IMR-90 (cell line): ENCODE results near the gene LRFN2. TPM values are rescaled to one million over a fixed set of nuclear protein-coding genes. Genes with fewer than 3 reads are reported as not detected.

Experiments used
- ATAC-seq: fragments of 200-7000 bp; cut with Tn5 transposase; 2 replicates; pipeline ENCODE4 v1.9.1; 2020; ENCODE audit warnings: low read depth, mild to moderate bottlenecking, moderate library complexity
- BruUV-seq: library from RNA; stranded (reverse); fragments of 400-500 nt; replicated peaks from 2 replicates; lab custom pipeline; 2021; lab: Mats Ljungman, UMichigan
- CTCF ChIA-PET: fragments of 300-600 bp; formaldehyde crosslinking; extraction: SDS; loops from one replicate; lab custom pipeline; 2021; ENCODE audit warnings: antibody characterized with exemption; lab: Yijun Ruan, JAX
- POLR2A ChIA-PET: fragments of 300-600 bp; sonication (Branson Sonifier 250); formaldehyde crosslinking; loops from one replicate; lab custom pipeline; 2022; ENCODE audit warnings: antibody characterized with exemption; ENCODE audit not compliant: unreplicated experiment; lab: Charles Lee
- DNase-seq: peaks from one replicate; pipeline ENCODE4 v3.0.0; 2013
- H2AFZ ChIP-seq: replicated peaks from 2 replicates; pipeline ENCODE3; 2013; ENCODE audit warnings: low read length, mild to moderate bottlenecking; ENCODE audit not compliant: poor library complexity
- H2AK5ac ChIP-seq: 2 replicates; pipeline ENCODE4 v1.6.1; 2013; ENCODE audit warnings: low read depth, low read length, inconsistent platforms
- H2AK9ac ChIP-seq: replicated peaks from 2 replicates; pipeline ENCODE3; 2013; ENCODE audit warnings: mild to moderate bottlenecking, low read depth, low read length, moderate library complexity; ENCODE audit not compliant: poor library complexity
- H2BK120ac ChIP-seq: 2 replicates; pipeline ENCODE4 v1.6.1; 2013; ENCODE audit warnings: low read depth, low read length, inconsistent platforms
- H2BK15ac ChIP-seq: 3 replicates; pipeline ENCODE4 v1.6.1; 2013; ENCODE audit warnings: low read depth, low read length, inconsistent platforms
- H2BK20ac ChIP-seq: 2 replicates; pipeline ENCODE4 v1.6.1; 2013; ENCODE audit warnings: low read depth, mild to moderate bottlenecking, inconsistent platforms, low read length, moderate library complexity
- H2BK5ac ChIP-seq: 2 replicates; pipeline ENCODE4 v1.6.1; 2013; ENCODE audit warnings: mild to moderate bottlenecking, low read depth, low read length, inconsistent platforms; ENCODE audit not compliant: poor library complexity, severe bottlenecking
- H3K14ac ChIP-seq: replicated peaks from 2 replicates; pipeline ENCODE4 v1.6.1; 2013; ENCODE audit warnings: low read depth, low read length, inconsistent platforms
- H3K18ac ChIP-seq: 2 replicates; pipeline ENCODE4 v1.6.1; 2013; ENCODE audit warnings: low read depth, low read length, control low read depth
- H3K23ac ChIP-seq: 2 replicates; pipeline ENCODE4 v1.6.1; 2013; ENCODE audit warnings: low read depth, low read length, inconsistent platforms
- H3K27ac ChIP-seq: 2 replicates; pipeline ENCODE4 v1.5.1; 2013; ENCODE audit warnings: mild to moderate bottlenecking, control low read depth, low read length; ENCODE audit not compliant: insufficient read depth
- H3K27me3 ChIP-seq: 2 replicates; pipeline ENCODE4 v1.6.1; 2013; ENCODE audit warnings: low read length; ENCODE audit not compliant: control insufficient read depth, insufficient read depth
- H3K36me3 ChIP-seq: 2 replicates; pipeline ENCODE4 v1.6.1; 2013; ENCODE audit warnings: low read length, mixed read lengths; ENCODE audit not compliant: control insufficient read depth, insufficient read depth
- H3K4ac ChIP-seq: 2 replicates; pipeline ENCODE4 v1.6.1; 2013; ENCODE audit warnings: low read depth, low read length, inconsistent platforms
- H3K4me1 ChIP-seq: 2 replicates; pipeline ENCODE4 v1.6.1; 2013; ENCODE audit warnings: low read length, mixed read lengths; ENCODE audit not compliant: control insufficient read depth, insufficient read depth
- H3K4me2 ChIP-seq: 2 replicates; pipeline ENCODE4 v1.6.1; 2013; ENCODE audit warnings: low read depth, mild to moderate bottlenecking, control low read depth, low read length, moderate library complexity
- H3K4me3 ChIP-seq: 2 replicates; pipeline ENCODE4 v1.5.1; 2013; ENCODE audit warnings: low read depth, mild to moderate bottlenecking, control low read depth, low read length, moderate library complexity; ENCODE audit not compliant: insufficient read depth
- H3K56ac ChIP-seq: 2 replicates; pipeline ENCODE4 v1.6.1; 2013; ENCODE audit warnings: low read length, inconsistent platforms; ENCODE audit not compliant: insufficient read depth; ENCODE audit errors: extremely low read depth
- H3K79me1 ChIP-seq, 2 experiments: 2 replicates each; pipeline ENCODE4 v1.6.1; 2013; ENCODE audit warnings: low read length in 2 of 2, inconsistent platforms in 1 of 2, low read depth in 1 of 2
- H3K9ac ChIP-seq: 2 replicates; pipeline ENCODE4 v1.6.1; 2013; ENCODE audit warnings: low read depth, low read length, control low read depth
- H3K9me1 ChIP-seq: 2 replicates; pipeline ENCODE4 v1.6.1; 2013; ENCODE audit warnings: low read length, inconsistent platforms; ENCODE audit not compliant: insufficient read depth
- H3K9me3 ChIP-seq: 2 replicates; pipeline ENCODE4 v1.6.1; 2013; ENCODE audit warnings: low read length; ENCODE audit not compliant: control insufficient read depth, insufficient read depth
- H4K20me1 ChIP-seq: 2 replicates; pipeline ENCODE4 v1.6.1; 2013; ENCODE audit warnings: low read length, inconsistent platforms; ENCODE audit not compliant: insufficient read depth
- H4K5ac ChIP-seq: 2 replicates; pipeline ENCODE4 v1.6.1; 2013; ENCODE audit warnings: mild to moderate bottlenecking, low read depth, low read length, control low read depth
- H4K8ac ChIP-seq, 2 experiments: 2 replicates each; pipeline ENCODE4 v1.6.1; 2013; ENCODE audit warnings: low read depth in 2 of 2, low read length in 2 of 2, control low read depth in 1 of 2, inconsistent platforms in 1 of 2
- H4K91ac ChIP-seq: 2 replicates; pipeline ENCODE4 v1.6.1; 2013; ENCODE audit warnings: low read depth, low read length, inconsistent platforms; ENCODE audit not compliant: insufficient read depth
- CHD1 ChIP-seq: IDR thresholded peaks from 2 replicates; pipeline ENCODE4 v1.6.1; 2012; ENCODE audit warnings: low read depth, low read length, improper control_type of control experiment
- CTCF ChIP-seq: conservative IDR thresholded peaks from 2 replicates; pipeline ENCODE4 v1.5.1; 2012; ENCODE audit warnings: mild to moderate bottlenecking, low read depth, low read length, improper control_type of control experiment
- FOS ChIP-seq: fragments of 150-350 bp; IDR thresholded peaks from 2 replicates; pipeline ENCODE4 v1.6.1; 2016; ENCODE audit warnings: low read depth, low read length
- MAZ ChIP-seq: IDR thresholded peaks from 2 replicates; pipeline ENCODE4 v1.6.1; 2012; ENCODE audit warnings: low read depth, mild to moderate bottlenecking, low read length, improper control_type of control experiment, moderate library complexity, borderline replicate concordance
- MXI1 ChIP-seq: IDR thresholded peaks from 2 replicates; pipeline ENCODE4 v1.6.1; 2012; ENCODE audit warnings: low read depth, mild to moderate bottlenecking, low read length, moderate library complexity, borderline replicate concordance
- NFE2L2 ChIP-seq: fragments of 150-350 bp; IDR thresholded peaks from 2 replicates; pipeline ENCODE4 v1.6.1; 2016; ENCODE audit warnings: low read depth, mild to moderate bottlenecking, low read length
- WGBS, 2 experiments: methylation state at CpG; one replicate each; pipeline versions ENCODE4 v1.1.5 to v1.1.7; 2013; ENCODE audit warnings: missing lambda C conversion rate in 2 of 2; ENCODE audit not compliant: insufficient read length in 1 of 2; ENCODE audit errors: extremely low coverage in 2 of 2; 5-methylcytosine and 5-hydroxymethylcytosine counted together
- dilution Hi-C: fragments of 300-500 bp; cut with HindIII; formaldehyde crosslinking; loops from one replicate; pipeline ENCODE4 v1.14.3; 2018; ENCODE audit warnings: low sequenced_read_pairs; ENCODE audit not compliant: unreplicated experiment
- in situ Hi-C: fragments of 300-500 bp; cut with MboI; formaldehyde crosslinking; loops from 3 replicates; pipeline ENCODE4 v1.14.3; 2019; ENCODE audit warnings: low sequenced_read_pairs, inconsistent platforms, mixed read lengths
- intact Hi-C: fragments of 100-400 bp; cut with micrococcal nuclease; formaldehyde crosslinking; loops from 2 replicates; pipeline ENCODE4 v1.10.0; 2022
- polyA plus RNA-seq, 3 experiments: library from polyadenylated mRNA; depleted of rRNA; stranded (reverse); fragments of >200 nt; gene quantifications; 2 replicates each; pipeline ENCODE4 v1.2.3, GENCODE V29; 2012; ENCODE audit warnings: low replicate concordance in 1 of 3
- total RNA-seq: library from RNA; depleted of rRNA; stranded (reverse); fragments of >200 nt; gene quantifications from 2 replicates; pipeline ENCODE4 v1.2.3, GENCODE V29; 2012

Gene LRFN2
- total and polyA plus RNA-seq, 2 of the 4 experiments (the other 2 are of a cell fraction): not detected

- no peaks in the 10 kb centered on the region for H3K27me3 ChIP-seq
- H2AK9ac ChIP-seq: no peak overlapping the region
- H3K9ac ChIP-seq: no peak overlapping the region
- H3K36me3 ChIP-seq: no peaks in the 10 kb centered on the region
- ATAC-seq (no peak), DNase-seq (no peak)
- no peak overlapping the region for H4K8ac ChIP-seq
- H2BK120ac ChIP-seq: no peak overlapping the region
- CTCF ChIA-PET: no interaction called here
- no peak overlapping the region for H3K4ac ChIP-seq
- BruUV-seq: no TSS peak
- H3K9me1 ChIP-seq: no peaks in the 10 kb centered on the region
- H3K14ac ChIP-seq: no peak overlapping the region
- no peak overlapping the region for H2AFZ ChIP-seq
- H2BK5ac ChIP-seq: no peak overlapping the region
- no peak overlapping the region for H2BK20ac ChIP-seq
- H4K20me1 ChIP-seq: no peaks in the 10 kb centered on the region
- in situ Hi-C loops: no loop called here
- H3K79me1 ChIP-seq: no peaks in the 10 kb centered on the region
- no peak overlapping the region for H2BK15ac ChIP-seq
- no peaks in the 10 kb centered on the region for H3K9me3 ChIP-seq
- no peak overlapping the region for H3K4me3 ChIP-seq
- no peak overlapping the region for H3K18ac ChIP-seq
- TF ChIP-seq CHD1 (no peak), NFE2L2 (no peak), MAZ (no peak), FOS (no peak), CTCF (no peak), MXI1 (no peak)
- no peaks in the 10 kb centered on the region for H3K4me1 ChIP-seq
- intact Hi-C loops: no loop called here
- no peak overlapping the region for H3K56ac ChIP-seq
- H4K5ac ChIP-seq: no peak overlapping the region
- POLR2A ChIA-PET: no interaction called here
- WGBS, 2 experiments: no CpG with 5 or more reads among the region's 1 CpG
- H4K91ac ChIP-seq: no peak overlapping the region
- H3K23ac ChIP-seq: no peak overlapping the region
- H3K4me2 ChIP-seq: no peak overlapping the region
- no peak overlapping the region for H2AK5ac ChIP-seq
- dilution Hi-C loops: no loop called here
- H3K27ac ChIP-seq: no peak overlapping the region
Measured at GRCh38 chr6:40455686-40456389, 131.3 kb downstream of the LRFN2 start.
